SW 1271 (cell line): Measurements from ENCODE around the gene CSNK1G2.

Experiments used
- DNase-seq, 2 experiments: peaks; one replicate each; lab custom pipeline; 2025; lab: John Stamatoyannopoulos, UW

Gene CSNK1G2

GRCh38 chr19:1944088-1944915 lies 3.3 kb downstream of the CSNK1G2 start:
- DNase-seq = no peak

GRCh38 chr19:1944916-1945561 lies 4.1 kb downstream of the CSNK1G2 start:
- no peak for DNase-seq

GRCh38 chr19:1945899-1946298 lies 4.9 kb downstream of the CSNK1G2 start:
- DNase-seq = no peak

- DNase-seq = no peak
These were observed 6.8 kb downstream of the CSNK1G2 start for GRCh38 chr19:1947651-1948209.

GRCh38 chr19:1949304-1950101 lies 8.5 kb downstream of the CSNK1G2 start:
- no peak for DNase-seq

GRCh38 chr19:1950640-1951039 lies 9.7 kb downstream of the CSNK1G2 start:
- no peak for DNase-seq

- no peak for DNase-seq
These were observed 11.7 kb downstream of the CSNK1G2 start for GRCh38 chr19:1952635-1953034.

- no peak for DNase-seq
These were observed 12.1 kb downstream of the CSNK1G2 start for GRCh38 chr19:1953037-1953436.

- DNase-seq = no peak
These were observed 12.6 kb downstream of the CSNK1G2 start for GRCh38 chr19:1953441-1954094.

GRCh38 chr19:1954532-1954933 lies 13.6 kb downstream of the CSNK1G2 start:
- no peak for DNase-seq

GRCh38 chr19:1955171-1956121 lies 14.5 kb downstream of the CSNK1G2 start:
- DNase-seq = no peak

- DNase-seq = no peak
These were observed 15.1 kb downstream of the CSNK1G2 start for GRCh38 chr19:1956122-1956494.

GRCh38 chr19:1956868-1957492 lies 16.0 kb downstream of the CSNK1G2 start:
- no peak for DNase-seq

- no peak for DNase-seq
These were observed 16.7 kb downstream of the CSNK1G2 start for GRCh38 chr19:1957562-1958248.

- no peak for DNase-seq
These were observed 19.1 kb downstream of the CSNK1G2 start for GRCh38 chr19:1959928-1960589.

- no peak for DNase-seq
These were observed 20.3 kb downstream of the CSNK1G2 start for GRCh38 chr19:1961000-1961883.

- DNase-seq = no peak
These were observed 21.7 kb downstream of the CSNK1G2 start for GRCh38 chr19:1962674-1963073.

GRCh38 chr19:1967087-1967608 lies 26.2 kb downstream of the CSNK1G2 start:
- DNase-seq = no peak
